Measurements from ENCODE around the gene SCMH1. TPM values are rescaled to one million over a fixed set of nuclear protein-coding genes. Genes with fewer than 3 reads are reported as not detected.

Gene SCMH1
- total RNA-seq, 1 donor from 2014 or later, result 57.6 TPM

DNA sequence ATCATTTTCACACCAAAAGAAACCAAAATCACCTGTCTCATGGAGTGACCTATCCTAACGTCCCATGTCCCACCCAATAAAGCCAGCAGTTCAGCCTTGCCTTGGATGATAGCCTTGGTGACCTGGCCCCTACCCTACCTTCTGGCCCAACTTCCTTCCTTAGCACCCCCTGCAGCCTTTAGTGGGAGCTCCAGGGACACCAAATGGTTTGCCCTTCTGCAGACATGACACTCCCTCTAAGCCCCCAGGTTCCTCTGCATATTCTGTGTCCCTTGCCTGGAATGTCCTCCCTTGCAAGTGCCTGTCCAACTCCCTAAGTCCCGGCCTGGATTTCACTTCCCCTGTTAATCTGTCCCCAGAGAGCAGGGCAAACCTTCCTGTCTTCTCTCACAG lies 222.8 kb downstream of the SCMH1 start:
- Mint-ChIP-seq H3K27ac (peak overlapping the region; percentile 85), H3K9me3 (ENCODE audit: low read depth) (no peaks in the 10 kb centered on the region), H3K36me3 (ENCODE audit: insufficient read depth) (peaks cover 6% of the 10 kb centered on the region), H3K4me3 (ENCODE audit: low read depth) (no peak overlapping the region), H3K4me1 (ENCODE audit: low read depth) (no peaks in the 10 kb centered on the region), H3K27me3 (no peaks in the 10 kb centered on the region)
- no peak for DNase-seq (ENCODE audit: low spot score, unreplicated experiment)
- TF ChIP-seq, protein P1, sequence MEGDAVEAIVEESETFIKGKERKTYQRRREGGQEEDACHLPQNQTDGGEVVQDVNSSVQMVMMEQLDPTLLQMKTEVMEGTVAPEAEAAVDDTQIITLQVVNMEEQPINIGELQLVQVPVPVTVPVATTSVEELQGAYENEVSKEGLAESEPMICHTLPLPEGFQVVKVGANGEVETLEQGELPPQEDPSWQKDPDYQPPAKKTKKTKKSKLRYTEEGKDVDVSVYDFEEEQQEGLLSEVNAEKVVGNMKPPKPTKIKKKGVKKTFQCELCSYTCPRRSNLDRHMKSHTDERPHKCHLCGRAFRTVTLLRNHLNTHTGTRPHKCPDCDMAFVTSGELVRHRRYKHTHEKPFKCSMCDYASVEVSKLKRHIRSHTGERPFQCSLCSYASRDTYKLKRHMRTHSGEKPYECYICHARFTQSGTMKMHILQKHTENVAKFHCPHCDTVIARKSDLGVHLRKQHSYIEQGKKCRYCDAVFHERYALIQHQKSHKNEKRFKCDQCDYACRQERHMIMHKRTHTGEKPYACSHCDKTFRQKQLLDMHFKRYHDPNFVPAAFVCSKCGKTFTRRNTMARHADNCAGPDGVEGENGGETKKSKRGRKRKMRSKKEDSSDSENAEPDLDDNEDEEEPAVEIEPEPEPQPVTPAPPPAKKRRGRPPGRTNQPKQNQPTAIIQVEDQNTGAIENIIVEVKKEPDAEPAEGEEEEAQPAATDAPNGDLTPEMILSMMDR (IDR thresholded peaks at IDR 0.05; ENCODE audit: unreplicated experiment), result no peak

DNA sequence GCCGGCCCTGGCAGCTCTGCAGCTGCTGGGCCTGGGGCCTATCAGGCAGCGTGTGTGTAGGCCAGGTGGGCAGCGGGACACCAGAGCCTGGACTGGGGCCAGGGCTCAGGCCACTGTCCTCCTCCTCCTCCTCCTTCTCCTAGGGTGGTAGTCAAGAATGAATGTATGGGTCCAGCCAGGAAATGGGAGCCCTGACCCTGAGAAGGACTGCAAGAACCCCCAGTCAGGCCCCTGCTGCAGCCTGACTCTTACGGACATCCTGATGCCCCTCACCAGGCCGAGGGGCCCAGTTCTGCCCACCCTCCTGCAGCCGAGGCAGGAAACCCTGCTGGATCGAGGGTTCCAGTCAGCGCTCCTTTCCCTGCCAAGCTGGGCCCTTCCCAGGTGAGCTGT lies 224.1 kb downstream of the SCMH1 start:
- Mint-ChIP-seq H3K36me3 (ENCODE audit: insufficient read depth) (peaks cover 6% of the 10 kb centered on the region), H3K4me1 (ENCODE audit: low read depth) (no peaks in the 10 kb centered on the region), H3K9me3 (ENCODE audit: low read depth) (no peaks in the 10 kb centered on the region), H3K27ac (no peak overlapping the region), H3K4me3 (ENCODE audit: low read depth) (no peak overlapping the region), H3K27me3 (no peaks in the 10 kb centered on the region)
- TF ChIP-seq, protein P1 (IDR thresholded peaks at IDR 0.05; ENCODE audit: unreplicated experiment), result no peak
- no peak for DNase-seq (ENCODE audit: low spot score, unreplicated experiment)

DNA sequence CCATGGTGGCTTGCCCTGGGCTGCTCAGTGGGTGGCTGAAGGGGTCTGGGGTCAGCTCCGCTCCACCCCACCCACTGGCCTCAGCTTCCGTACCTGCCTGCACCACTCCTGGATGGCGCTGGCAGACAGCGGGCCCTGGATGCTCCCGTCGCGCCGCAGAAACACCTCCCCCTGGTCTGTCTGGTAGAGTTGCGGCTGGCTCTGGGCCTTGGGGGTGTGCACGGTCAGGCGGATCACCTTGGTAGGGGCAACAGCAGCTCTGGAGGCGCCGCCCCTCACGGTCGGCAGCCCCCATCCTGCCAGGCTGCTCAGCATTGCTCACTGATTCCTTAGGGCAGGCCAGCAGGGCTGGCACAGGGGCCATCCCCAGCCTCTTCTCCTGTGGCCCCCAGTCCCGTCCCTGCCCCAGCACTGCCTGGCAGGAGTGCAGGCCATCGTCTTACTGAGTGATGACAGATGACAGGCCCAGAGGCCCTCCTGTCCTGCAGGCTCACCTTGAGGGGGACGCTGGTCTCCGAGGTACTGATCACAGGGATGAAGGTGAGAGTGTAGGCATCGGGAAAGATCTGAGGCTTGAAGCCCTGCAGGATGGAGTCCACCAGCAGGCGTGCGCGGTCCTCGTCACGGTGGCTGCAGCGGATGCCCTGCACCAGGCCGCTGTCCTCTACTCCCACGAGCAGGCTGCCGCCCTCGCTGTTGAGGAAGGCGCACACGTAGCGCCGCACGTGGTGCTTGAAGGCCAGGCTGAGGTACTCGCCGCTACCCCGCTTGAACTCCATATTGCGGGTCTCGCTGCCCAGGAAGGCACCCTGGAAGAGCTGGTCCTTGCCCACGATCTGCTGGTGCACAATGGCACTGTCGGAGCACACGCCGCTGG lies 224.7 kb downstream of the SCMH1 start:
- H3K36me3 Mint-ChIP-seq (ENCODE audit: insufficient read depth), result peaks cover 6% of the 10 kb centered on the region
- no peak for DNase-seq (ENCODE audit: low spot score, unreplicated experiment)
- no peaks in the 10 kb centered on the region for H3K9me3 Mint-ChIP-seq (ENCODE audit: low read depth)
- H3K27me3 Mint-ChIP-seq, result no peaks in the 10 kb centered on the region
- no peaks in the 10 kb centered on the region for H3K4me1 Mint-ChIP-seq (ENCODE audit: low read depth)
- H3K4me3 Mint-ChIP-seq (ENCODE audit: low read depth), result no peak overlapping the region
- TF ChIP-seq, protein P1 (IDR thresholded peaks at IDR 0.05; ENCODE audit: unreplicated experiment), result no peak
- H3K27ac Mint-ChIP-seq, result no peak overlapping the region

DNA sequence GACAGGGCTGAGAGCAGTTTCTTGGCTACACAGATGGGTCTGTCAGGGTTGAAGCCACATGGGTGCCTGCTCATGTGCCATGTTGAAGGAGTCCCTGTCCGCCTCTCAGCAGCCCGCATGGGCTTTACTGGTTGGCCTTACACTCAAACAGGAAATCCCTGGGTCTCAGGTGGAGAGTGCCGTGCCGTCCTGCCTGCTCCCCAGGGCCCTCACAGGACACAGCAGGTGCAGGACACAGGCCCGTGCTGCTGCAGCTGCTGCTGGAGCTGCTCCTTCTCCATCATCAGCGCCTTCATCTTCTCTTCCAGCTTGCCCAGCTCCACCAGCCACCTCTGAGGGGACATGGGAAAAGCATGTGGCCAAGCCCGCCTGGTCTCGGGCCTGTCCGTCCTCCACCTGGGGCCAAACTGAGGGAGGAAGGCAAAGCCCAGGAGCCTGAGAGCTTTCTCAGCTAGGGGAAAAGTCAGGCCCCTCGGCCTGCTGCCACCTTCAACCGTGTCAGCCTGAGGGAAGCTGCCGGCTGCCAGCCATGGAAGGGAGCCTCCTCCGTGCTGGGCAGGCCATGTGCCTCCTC lies 226.1 kb downstream of the SCMH1 start:
- H3K27ac Mint-ChIP-seq, result no peak overlapping the region
- no peaks in the 10 kb centered on the region for H3K4me1 Mint-ChIP-seq (ENCODE audit: low read depth)
- TF ChIP-seq, protein P1 (IDR thresholded peaks at IDR 0.05; ENCODE audit: unreplicated experiment), result no peak
- DNase-seq (ENCODE audit: low spot score, unreplicated experiment), result no peak
- H3K4me3 Mint-ChIP-seq (ENCODE audit: low read depth), result no peak overlapping the region
- H3K9me3 Mint-ChIP-seq (ENCODE audit: low read depth), result no peaks in the 10 kb centered on the region
- H3K36me3 Mint-ChIP-seq (ENCODE audit: insufficient read depth), result peaks cover 8% of the 10 kb centered on the region
- no peaks in the 10 kb centered on the region for H3K27me3 Mint-ChIP-seq

DNA sequence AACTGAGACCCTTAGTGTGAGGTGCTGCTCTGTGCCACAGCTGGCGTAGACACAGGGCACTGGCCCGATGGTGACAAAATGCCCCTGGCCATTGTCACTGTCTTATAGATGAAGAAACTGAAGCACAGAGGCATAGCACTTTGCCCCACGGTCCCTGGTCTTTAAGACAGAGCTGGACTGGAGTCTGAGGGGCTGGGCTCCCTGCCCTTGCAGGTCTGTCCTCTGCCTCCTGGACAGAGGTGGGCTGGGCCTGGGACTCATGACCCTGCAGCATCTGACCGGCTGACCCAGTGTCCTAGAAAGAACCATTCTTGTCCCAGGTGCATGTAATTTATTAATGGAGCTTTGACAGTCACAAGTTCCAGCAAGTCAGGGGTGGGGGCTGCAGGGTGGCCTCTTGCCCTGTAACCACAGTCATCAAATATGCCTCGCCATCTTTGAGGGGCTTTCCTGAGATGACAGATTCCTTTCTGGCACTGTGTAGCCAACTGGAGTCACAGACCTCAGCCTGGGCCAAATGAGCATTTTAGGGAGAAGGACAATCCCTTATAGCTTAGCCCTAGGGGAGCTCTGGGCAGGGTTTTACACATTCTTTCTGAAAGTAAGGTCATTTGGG lies 226.7 kb downstream of the SCMH1 start:
- H3K4me3 Mint-ChIP-seq (ENCODE audit: low read depth), result no peak overlapping the region
- TF ChIP-seq, protein P1 (IDR thresholded peaks at IDR 0.05; ENCODE audit: unreplicated experiment), result no peak
- H3K9me3 Mint-ChIP-seq (ENCODE audit: low read depth), result no peaks in the 10 kb centered on the region
- DNase-seq (ENCODE audit: low spot score, unreplicated experiment), result no peak
- H3K4me1 Mint-ChIP-seq (ENCODE audit: low read depth), result no peaks in the 10 kb centered on the region
- no peak overlapping the region for H3K27ac Mint-ChIP-seq
- H3K36me3 Mint-ChIP-seq (ENCODE audit: insufficient read depth), result peaks cover 8% of the 10 kb centered on the region
- no peaks in the 10 kb centered on the region for H3K27me3 Mint-ChIP-seq
